CD4-positive, alpha-beta memory T cell (primary cell): Measurements from ENCODE around the gene PALLD. TPM values are rescaled to one million over a fixed set of nuclear protein-coding genes. Genes with fewer than 3 reads are reported as not detected.

Experiments
- CTCF ChIA-PET: fragments of 350-600 bp; sonication (Branson Sonifier 250); formaldehyde crosslinking; loops from one replicate; lab custom pipeline; 2021; ENCODE audit warnings: inconsistent platforms; ENCODE audit not compliant: partially characterized antibody; lab: Charles Lee
- POLR2A ChIA-PET: fragments of 350-600 bp; sonication (Branson Sonifier 250); formaldehyde crosslinking; loops from one replicate; lab custom pipeline; 2021; ENCODE audit not compliant: partially characterized antibody; lab: Charles Lee
- DNase-seq, 5 donors: peaks; one replicate each; pipeline versions ENCODE4 v3.0.0 to v3.0.0-alpha.2; 2020 to 2022; ENCODE audit warnings: mixed read lengths in 1 of 5
- H3K27ac ChIP-seq: one replicate; pipeline ENCODE4 v1.7.0; 2013; ENCODE audit warnings: low read depth, low read length
- H3K27me3 ChIP-seq: 2 replicates; pipeline ENCODE4 v1.7.0; 2013; ENCODE audit warnings: mild to moderate bottlenecking, low read length, moderate library complexity; ENCODE audit not compliant: insufficient read depth
- H3K36me3 ChIP-seq: 2 replicates; pipeline ENCODE4 v1.7.0; 2013; ENCODE audit warnings: mild to moderate bottlenecking, low read length, moderate library complexity; ENCODE audit not compliant: insufficient read depth
- H3K4me1 ChIP-seq: 2 replicates; pipeline ENCODE4 v1.7.0; 2013; ENCODE audit warnings: mild to moderate bottlenecking, low read length, moderate library complexity; ENCODE audit not compliant: insufficient read depth
- H3K4me3 ChIP-seq, 2 donors: one replicate each; pipeline ENCODE4 v1.7.0; 2013; ENCODE audit warnings: low read length in 2 of 2, mild to moderate bottlenecking in 1 of 2
- H3K9me3 ChIP-seq, 2 donors: one replicate each; pipeline ENCODE4 v1.7.0; 2013; ENCODE audit warnings: low read length in 2 of 2, control low read depth in 1 of 2; ENCODE audit not compliant: control insufficient read depth in 1 of 2
- H3K27ac Mint-ChIP-seq, 7 donors: one replicate each; pipeline ENCODE4 v1.8.0; 2020 to 2021; ENCODE audit warnings: mixed read lengths in 7 of 7, mild to moderate bottlenecking in 6 of 7, inconsistent platforms in 3 of 7, moderate library complexity in 3 of 7
- H3K27me3 Mint-ChIP-seq, 2 donors: one replicate each; pipeline ENCODE4 v1.8.0; 2020 to 2021; ENCODE audit warnings: mixed read lengths in 2 of 2
- H3K36me3 Mint-ChIP-seq, 2 donors: one replicate each; pipeline ENCODE4 v1.8.0; 2020 to 2021; ENCODE audit warnings: mixed read lengths in 2 of 2, inconsistent platforms in 1 of 2, mild to moderate bottlenecking in 1 of 2
- H3K4me1 Mint-ChIP-seq, 4 donors: one replicate each; pipeline ENCODE4 v1.8.0; 2020 to 2021; ENCODE audit warnings: mixed read lengths in 4 of 4, mild to moderate bottlenecking in 1 of 4
- H3K4me3 Mint-ChIP-seq, 8 donors: one replicate each; pipeline ENCODE4 v1.8.0; 2020 to 2021; ENCODE audit warnings: mixed read lengths in 8 of 8, mild to moderate bottlenecking in 7 of 8, moderate library complexity in 6 of 8, inconsistent platforms in 3 of 8
- H3K9me3 Mint-ChIP-seq, 8 donors: one replicate each; pipeline ENCODE4 v1.8.0; 2020 to 2021; ENCODE audit warnings: mixed read lengths in 8 of 8, mild to moderate bottlenecking in 5 of 8, inconsistent platforms in 3 of 8, moderate library complexity in 1 of 8
- intact Hi-C: fragments of 100-400 bp; cut with micrococcal nuclease; formaldehyde crosslinking; loops from one replicate; pipeline ENCODE4 v1.15.1; 2023
- polyA plus RNA-seq, 2 donors: library from polyadenylated mRNA; unstranded; fragments of 300-500 nt; fragmentation: Illumina TruSeq; gene quantifications; one replicate each; pipeline ENCODE4 v1.2.3, GENCODE V29; 2021
- total RNA-seq, 2 experiments: library from RNA; stranded (reverse); gene quantifications; one replicate each; pipeline ENCODE4 v1.2.3, GENCODE V29; 2021

Gene PALLD
- total and polyA plus RNA-seq, 4 experiments from 2014 or later: 0.55 to 1.4 (median 1.0) TPM; not detected in 1

GRCh38 chr4:168790898-168791297 is 294.0 kb downstream of the PALLD start:
- no peak overlapping the region for H3K4me3 Mint-ChIP-seq
- H3K4me1 ChIP-seq: no peaks in the 10 kb centered on the region
- intact Hi-C loops: no loop called here
- peaks cover 0 to 6% of the 10 kb centered on the region in 2 donors for H3K27me3 Mint-ChIP-seq
- H3K27ac ChIP-seq: no peak overlapping the region
- no peaks in the 10 kb centered on the region for H3K4me1 Mint-ChIP-seq
- POLR2A ChIA-PET: no interaction called here
- no peaks in the 10 kb centered on the region for H3K27me3 ChIP-seq
- no peaks in the 10 kb centered on the region for H3K9me3 ChIP-seq
- DNase-seq: no peak
- H3K36me3 Mint-ChIP-seq: no peaks in the 10 kb centered on the region
- no peak overlapping the region for H3K27ac Mint-ChIP-seq
- H3K9me3 Mint-ChIP-seq: peaks cover 0 to 2% (median 0%) of the 10 kb centered on the region in 8 donors
- no peaks in the 10 kb centered on the region for H3K36me3 ChIP-seq
- H3K4me3 ChIP-seq: no peak overlapping the region
- CTCF ChIA-PET: no interaction called here

- no peaks in the 10 kb centered on the region for H3K36me3 Mint-ChIP-seq
- Histone ChIP-seq H3K36me3 (no peaks in the 10 kb centered on the region), H3K4me3 (no peak overlapping the region), H3K27ac (no peak overlapping the region), H3K9me3 (no peaks in the 10 kb centered on the region), H3K4me1 (no peaks in the 10 kb centered on the region), H3K27me3 (no peaks in the 10 kb centered on the region)
- ChIA-PET POLR2A (no interaction called here), CTCF (no interaction called here)
- H3K27me3 Mint-ChIP-seq: peaks cover 0 to 6% of the 10 kb centered on the region in 2 donors
- no peak overlapping the region for H3K4me3 Mint-ChIP-seq
- no peak overlapping the region for H3K27ac Mint-ChIP-seq
- DNase-seq: no peak
- no peaks in the 10 kb centered on the region for H3K4me1 Mint-ChIP-seq
- intact Hi-C loops: no loop called here
- H3K9me3 Mint-ChIP-seq: peaks cover 0 to 2% (median 0%) of the 10 kb centered on the region in 8 donors
Observed at GRCh38 chr4:168791376-168791775, 294.5 kb downstream of the PALLD start.

- Histone ChIP-seq H3K27ac (no peak overlapping the region), H3K36me3 (no peaks in the 10 kb centered on the region), H3K9me3 (no peaks in the 10 kb centered on the region), H3K4me1 (no peaks in the 10 kb centered on the region), H3K4me3 (no peak overlapping the region), H3K27me3 (no peaks in the 10 kb centered on the region)
- intact Hi-C loops: no loop called here
- DNase-seq: no peak
- Mint-ChIP-seq H3K9me3 (peaks cover 0 to 2% (median 0%) of the 10 kb centered on the region in 8 donors), H3K27ac (no peak overlapping the region), H3K36me3 (no peaks in the 10 kb centered on the region), H3K4me1 (no peaks in the 10 kb centered on the region), H3K4me3 (no peak overlapping the region), H3K27me3 (peaks cover 0 to 6% of the 10 kb centered on the region in 2 donors)
- CTCF ChIA-PET: no interaction called here
- POLR2A ChIA-PET: no interaction called here
Observed at GRCh38 chr4:168793542-168793941, 296.7 kb downstream of the PALLD start.

GRCh38 chr4:168794092-168794707 is 297.3 kb downstream of the PALLD start:
- Histone ChIP-seq H3K27ac (no peak overlapping the region), H3K27me3 (no peaks in the 10 kb centered on the region), H3K4me1 (no peaks in the 10 kb centered on the region), H3K36me3 (no peaks in the 10 kb centered on the region), H3K9me3 (no peaks in the 10 kb centered on the region), H3K4me3 (no peak overlapping the region)
- H3K9me3 Mint-ChIP-seq: peaks cover 0 to 2% (median 0%) of the 10 kb centered on the region in 8 donors
- DNase-seq: no peak
- H3K27ac Mint-ChIP-seq: no peak overlapping the region
- H3K4me1 Mint-ChIP-seq: no peaks in the 10 kb centered on the region
- intact Hi-C loops: no loop called here
- ChIA-PET CTCF (no interaction called here), POLR2A (no interaction called here)
- no peaks in the 10 kb centered on the region for H3K36me3 Mint-ChIP-seq
- peaks cover 0 to 6% of the 10 kb centered on the region in 2 donors for H3K27me3 Mint-ChIP-seq
- no peak overlapping the region for H3K4me3 Mint-ChIP-seq

GRCh38 chr4:168794881-168795280 is 298.0 kb downstream of the PALLD start:
- H3K27me3 ChIP-seq: no peaks in the 10 kb centered on the region
- no peaks in the 10 kb centered on the region for H3K9me3 ChIP-seq
- H3K27ac ChIP-seq: no peak overlapping the region
- ChIA-PET CTCF (no interaction called here), POLR2A (interaction anchor here (0.6 kb wide), 1 partner anchor 33 kb away, joined by 4 read pairs; no protein-coding TSS in a partner anchor)
- Mint-ChIP-seq H3K9me3 (peaks cover 0 to 2% (median 0%) of the 10 kb centered on the region in 8 donors), H3K27me3 (peaks cover 4 to 6% of the 10 kb centered on the region in 2 donors), H3K27ac (no peak overlapping the region), H3K4me3 (no peak overlapping the region), H3K4me1 (no peaks in the 10 kb centered on the region), H3K36me3 (no peaks in the 10 kb centered on the region)
- no peak overlapping the region for H3K4me3 ChIP-seq
- H3K4me1 ChIP-seq: no peaks in the 10 kb centered on the region
- no peaks in the 10 kb centered on the region for H3K36me3 ChIP-seq
- intact Hi-C loops: no loop called here
- no peak for DNase-seq

GRCh38 chr4:168795346-168795745 is 298.5 kb downstream of the PALLD start:
- Histone ChIP-seq H3K36me3 (no peaks in the 10 kb centered on the region), H3K4me3 (no peak overlapping the region), H3K27ac (no peak overlapping the region), H3K4me1 (no peaks in the 10 kb centered on the region), H3K27me3 (no peaks in the 10 kb centered on the region), H3K9me3 (no peaks in the 10 kb centered on the region)
- Mint-ChIP-seq H3K27ac (no peak overlapping the region), H3K4me1 (no peaks in the 10 kb centered on the region), H3K27me3 (peaks cover 4 to 6% of the 10 kb centered on the region in 2 donors), H3K36me3 (no peaks in the 10 kb centered on the region), H3K9me3 (peaks cover 0 to 2% (median 0%) of the 10 kb centered on the region in 8 donors), H3K4me3 (no peak overlapping the region)
- no peak for DNase-seq
- intact Hi-C loops: no loop called here
- POLR2A ChIA-PET: interaction anchor here (0.6 kb wide), 1 partner anchor 33 kb away, joined by 4 read pairs; no protein-coding TSS in a partner anchor
- CTCF ChIA-PET: no interaction called here

GRCh38 chr4:168796362-168797106 is 299.7 kb downstream of the PALLD start:
- no peaks in the 10 kb centered on the region for H3K9me3 Mint-ChIP-seq
- H3K36me3 Mint-ChIP-seq: no peaks in the 10 kb centered on the region
- DNase-seq: no peak
- H3K27ac Mint-ChIP-seq: no peak overlapping the region
- POLR2A ChIA-PET: no interaction called here
- H3K36me3 ChIP-seq: no peaks in the 10 kb centered on the region
- CTCF ChIA-PET: no interaction called here
- peaks cover 7% of the 10 kb centered on the region in 2 donors for H3K27me3 Mint-ChIP-seq
- intact Hi-C loops: no loop called here
- no peaks in the 10 kb centered on the region for H3K4me1 Mint-ChIP-seq
- H3K4me3 ChIP-seq: no peak overlapping the region
- H3K9me3 ChIP-seq: no peaks in the 10 kb centered on the region
- no peaks in the 10 kb centered on the region for H3K4me1 ChIP-seq
- H3K27me3 ChIP-seq: no peaks in the 10 kb centered on the region
- H3K27ac ChIP-seq: no peak overlapping the region
- H3K4me3 Mint-ChIP-seq: no peak overlapping the region
